HTR-8/SVneo (cell line): ENCODE results near the gene MEDAG.
A peak's percentile ranks its signal among the peaks of the same experiment; 100 is the strongest.
"Not testable (repeated sequence)": the region's sequence is repeated elsewhere in the genome, so short reads cannot be mapped to it uniquely, and the experiment has no call there.

Source experiments
- DNase-seq: peaks from one replicate; pipeline ENCODE4 v3.0.0; 2011; ENCODE audit warnings: low spot score, mixed read lengths; ENCODE audit not compliant: insufficient read length
- FAIRE-seq: peaks from 2 replicates; lab custom pipeline; 2011; peaks lifted over from hg19 to GRCh38; lab: Jason Lieb, UNC

MEDAG gene

DNA sequence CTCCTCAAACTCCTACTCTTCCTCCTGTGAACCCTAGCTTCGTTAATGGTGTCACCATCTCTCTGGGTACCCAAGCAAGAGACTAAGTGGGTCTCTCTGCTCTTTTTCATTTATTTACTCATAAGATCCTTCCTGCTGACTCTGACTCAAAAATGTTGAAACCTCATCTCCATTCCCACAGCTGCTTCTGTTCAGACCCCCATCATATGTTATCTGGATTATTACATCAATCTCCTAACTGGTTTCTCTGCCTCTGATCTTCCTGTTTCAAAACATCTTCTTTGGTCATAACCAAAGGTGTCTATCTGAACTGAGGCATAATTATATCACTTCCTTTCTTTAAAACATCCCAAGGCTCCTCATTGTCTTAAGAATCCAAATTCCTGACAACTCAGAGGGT is 2.0 kb upstream of the MEDAG start:
- DNase-seq (no peak), FAIRE-seq (no peak)

DNA sequence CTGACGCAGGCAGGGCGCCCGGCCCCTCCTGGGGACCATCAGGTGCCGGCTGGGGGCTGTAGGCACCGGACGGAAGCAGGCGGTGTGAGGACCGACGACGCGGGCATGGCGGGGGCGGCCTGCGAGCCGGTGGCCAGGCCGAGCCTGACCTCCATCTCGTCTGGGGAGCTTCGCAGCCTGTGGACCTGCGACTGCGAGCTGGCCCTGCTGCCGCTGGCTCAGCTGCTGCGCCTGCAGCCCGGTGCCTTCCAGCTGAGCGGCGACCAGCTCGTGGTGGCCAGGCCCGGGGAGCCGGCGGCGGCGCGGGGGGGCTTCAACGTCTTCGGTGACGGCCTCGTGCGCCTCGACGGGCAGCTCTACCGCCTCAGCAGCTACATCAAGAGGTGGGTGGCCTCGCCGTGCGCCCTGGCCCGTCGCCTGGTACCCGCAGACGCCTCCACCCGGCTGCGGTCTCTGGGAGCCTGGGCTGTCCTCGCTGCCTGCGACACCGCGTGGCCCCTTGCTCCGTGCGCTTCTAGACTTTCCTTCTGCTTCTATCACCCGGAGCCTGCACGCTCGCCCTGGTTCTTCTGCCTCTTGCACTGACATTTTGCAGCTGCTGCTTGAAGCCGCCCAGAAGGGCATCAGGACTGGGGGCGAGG is 460 bp downstream of the MEDAG start:
- no peak for FAIRE-seq

DNA sequence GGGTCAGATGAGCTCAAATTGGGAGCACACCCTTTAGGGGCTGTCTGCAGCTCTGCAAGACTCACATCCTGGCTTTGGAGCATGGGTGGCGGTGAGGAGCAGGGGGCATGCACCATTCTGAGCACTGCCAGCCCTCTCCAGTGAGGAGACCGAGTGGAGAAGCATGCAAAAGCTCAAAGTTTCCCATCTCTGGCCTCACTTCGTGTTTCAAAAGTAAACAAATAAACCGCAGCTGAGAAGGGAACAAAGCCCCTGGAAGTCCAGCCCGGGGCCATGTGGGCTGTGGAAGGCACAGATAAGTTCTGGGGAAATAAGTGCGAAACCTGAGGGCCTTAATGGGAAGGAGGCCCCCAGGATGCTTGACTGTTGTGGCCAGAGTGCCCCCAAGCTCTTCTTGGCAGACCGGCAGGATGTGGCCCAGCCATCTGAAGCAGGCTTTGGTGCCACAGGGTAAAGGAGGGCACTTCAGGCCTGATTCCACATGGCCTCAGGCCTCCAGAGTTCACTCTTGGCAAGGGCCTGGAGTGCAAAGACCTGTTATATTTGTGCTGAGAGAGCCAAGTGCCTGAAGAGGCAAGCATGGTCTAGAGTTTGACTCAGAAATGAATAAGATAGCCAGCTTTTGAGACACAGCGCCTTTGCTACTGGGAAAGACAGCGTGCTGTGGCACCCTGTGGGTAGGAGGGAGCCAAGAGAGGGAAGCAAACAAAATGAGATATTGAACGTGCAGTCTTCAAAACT is 1.2 kb downstream of the MEDAG start:
- no peak for DNase-seq
- no peak for FAIRE-seq

More for the DNA sequence above, 460 bp downstream of the MEDAG start:
- no peak for DNase-seq

DNA sequence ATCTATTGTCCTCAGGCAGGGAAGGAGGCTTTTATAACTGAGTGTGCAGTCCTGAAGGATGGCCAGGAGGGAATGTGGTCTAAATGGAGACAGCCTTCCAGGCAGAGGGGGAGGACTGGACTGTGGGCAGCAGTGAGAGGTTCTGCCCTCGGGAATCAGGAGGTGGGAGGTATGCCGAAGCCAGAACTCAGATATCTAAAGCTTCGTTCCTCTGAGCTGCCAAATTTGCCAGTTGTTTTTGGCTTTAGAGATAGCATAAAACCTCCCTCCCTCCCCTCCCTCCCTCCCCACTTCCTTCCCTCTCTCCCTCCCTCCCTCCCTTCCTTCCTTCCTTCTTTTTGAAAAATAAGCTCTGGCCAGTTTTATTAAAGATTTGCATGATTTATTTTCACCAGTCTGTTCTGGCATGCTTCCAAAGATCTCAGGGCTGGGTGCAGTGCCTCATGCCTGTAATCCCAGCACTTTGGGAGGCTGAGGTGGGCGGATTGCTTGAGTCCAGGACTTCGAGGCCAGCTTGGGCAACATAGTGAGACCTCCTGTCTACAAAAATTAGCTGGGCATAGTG is 2.4 kb downstream of the MEDAG start:
- FAIRE-seq (no peak), DNase-seq (peak; percentile 10)

DNA sequence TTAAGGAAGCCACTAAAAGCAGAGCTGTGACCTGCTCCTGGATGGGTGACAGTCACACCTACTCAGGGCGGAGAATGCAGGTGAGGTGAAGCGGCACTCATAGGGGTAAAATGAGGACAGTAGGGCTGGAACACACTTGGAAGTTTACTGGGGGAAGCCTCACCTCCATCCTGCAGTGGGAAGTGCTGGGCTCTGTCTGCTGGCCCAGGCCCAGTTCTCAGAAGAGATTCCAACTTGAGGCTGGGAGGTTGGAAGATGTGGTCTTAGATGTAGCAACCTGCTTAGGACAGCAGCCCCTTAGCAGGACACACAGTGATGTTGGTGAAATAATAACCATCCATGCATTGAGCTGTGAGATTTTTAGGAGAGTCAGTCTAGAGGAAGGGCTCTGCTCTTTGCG is 4.6 kb downstream of the MEDAG start:
- DNase-seq (no peak), FAIRE-seq (no peak)

DNA sequence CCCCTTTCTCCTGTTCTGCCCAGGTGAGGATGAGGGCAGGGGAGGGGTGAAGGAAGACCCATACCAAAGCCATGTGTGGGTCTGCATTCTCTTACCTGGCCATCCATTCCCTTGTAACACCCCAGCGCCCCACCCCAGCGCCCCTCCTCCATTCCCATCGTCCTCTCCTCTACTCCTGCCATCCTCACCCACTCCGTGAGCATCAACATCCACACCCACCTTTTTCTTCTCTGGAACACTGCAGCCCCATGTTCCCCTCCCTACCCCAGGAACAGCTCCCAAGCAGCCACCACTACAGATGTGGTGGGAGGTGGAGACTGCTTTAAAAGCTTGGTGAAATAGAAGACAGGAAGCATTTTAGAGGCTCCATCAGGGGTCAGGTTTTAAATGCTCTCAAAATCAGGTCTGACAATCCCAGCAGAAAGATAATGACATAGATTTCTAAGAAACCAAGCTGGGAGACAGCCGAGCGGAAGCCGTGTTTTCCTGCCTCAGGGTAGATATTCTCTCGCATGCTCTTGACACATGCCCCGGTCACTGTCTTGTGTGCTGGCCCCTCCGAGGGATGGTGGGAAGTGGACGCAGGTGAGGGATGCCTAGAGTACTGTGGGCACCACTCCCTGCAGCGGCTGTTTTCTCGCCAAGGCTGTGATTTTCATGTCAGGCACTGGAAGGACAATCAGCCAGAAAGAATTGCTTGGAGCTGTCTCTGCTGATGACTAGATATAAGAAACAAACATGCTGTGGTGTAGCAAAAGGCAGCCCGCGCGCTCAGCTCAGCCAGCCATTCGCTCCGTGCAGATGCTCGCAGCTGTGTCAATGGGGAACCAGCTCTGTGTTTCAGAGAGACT is 9.8 kb downstream of the MEDAG start:
- FAIRE-seq (no peak), DNase-seq (no peak)

DNA sequence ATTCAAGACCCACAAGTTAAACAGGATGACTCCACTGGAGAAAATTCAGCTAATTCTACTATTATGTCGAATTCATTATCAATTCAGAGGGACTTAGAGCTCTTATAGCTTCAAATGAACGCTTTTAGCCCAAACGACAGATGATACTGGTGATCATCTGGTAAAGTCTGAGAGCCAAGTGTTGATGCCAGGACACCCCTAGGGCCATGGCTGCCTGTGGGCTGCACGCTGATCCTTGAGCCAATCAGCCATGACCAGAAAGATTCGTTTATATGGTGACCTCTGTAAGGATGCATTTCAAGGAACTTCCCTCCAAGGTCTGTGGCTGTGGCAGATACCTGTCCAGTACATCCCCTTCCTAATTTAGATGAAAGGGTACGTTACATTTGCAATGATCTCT is 10.9 kb downstream of the MEDAG start:
- FAIRE-seq (no peak), DNase-seq (no peak)

DNA sequence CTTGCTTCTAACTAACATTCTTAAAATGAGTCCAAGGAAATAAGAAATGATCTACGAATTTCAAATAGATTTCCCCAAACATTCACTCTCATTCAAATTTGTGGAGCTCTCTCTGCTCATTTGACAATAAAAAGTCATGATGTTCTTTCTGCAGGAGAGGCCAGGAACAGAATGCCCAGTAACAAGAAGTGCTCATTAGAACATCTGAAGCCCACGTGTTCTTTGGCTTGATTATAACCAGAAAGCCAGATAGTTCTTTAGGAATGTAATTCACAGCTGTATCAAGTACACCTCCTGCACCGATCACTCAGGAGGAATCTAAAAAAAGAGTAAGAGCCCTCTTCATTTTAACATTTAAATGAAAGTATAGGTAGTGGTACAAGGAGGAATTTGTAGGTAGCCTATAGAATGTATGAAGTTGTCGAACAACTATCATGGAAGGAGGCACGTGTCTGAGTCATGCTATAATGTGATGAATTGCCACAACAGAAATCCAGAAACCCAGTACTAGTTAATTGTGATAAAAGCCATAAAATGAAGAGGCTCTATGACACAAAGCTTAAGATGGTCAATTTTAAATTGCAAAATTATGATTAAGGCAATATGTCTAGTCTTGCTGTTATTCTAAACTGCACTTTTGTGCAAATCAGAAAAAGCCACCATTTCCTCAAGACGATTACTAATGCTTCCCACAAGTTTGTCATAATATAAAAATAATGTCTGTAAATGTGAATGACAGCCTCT is 12.8 kb downstream of the MEDAG start:
- FAIRE-seq (no peak), DNase-seq (no peak)

DNA sequence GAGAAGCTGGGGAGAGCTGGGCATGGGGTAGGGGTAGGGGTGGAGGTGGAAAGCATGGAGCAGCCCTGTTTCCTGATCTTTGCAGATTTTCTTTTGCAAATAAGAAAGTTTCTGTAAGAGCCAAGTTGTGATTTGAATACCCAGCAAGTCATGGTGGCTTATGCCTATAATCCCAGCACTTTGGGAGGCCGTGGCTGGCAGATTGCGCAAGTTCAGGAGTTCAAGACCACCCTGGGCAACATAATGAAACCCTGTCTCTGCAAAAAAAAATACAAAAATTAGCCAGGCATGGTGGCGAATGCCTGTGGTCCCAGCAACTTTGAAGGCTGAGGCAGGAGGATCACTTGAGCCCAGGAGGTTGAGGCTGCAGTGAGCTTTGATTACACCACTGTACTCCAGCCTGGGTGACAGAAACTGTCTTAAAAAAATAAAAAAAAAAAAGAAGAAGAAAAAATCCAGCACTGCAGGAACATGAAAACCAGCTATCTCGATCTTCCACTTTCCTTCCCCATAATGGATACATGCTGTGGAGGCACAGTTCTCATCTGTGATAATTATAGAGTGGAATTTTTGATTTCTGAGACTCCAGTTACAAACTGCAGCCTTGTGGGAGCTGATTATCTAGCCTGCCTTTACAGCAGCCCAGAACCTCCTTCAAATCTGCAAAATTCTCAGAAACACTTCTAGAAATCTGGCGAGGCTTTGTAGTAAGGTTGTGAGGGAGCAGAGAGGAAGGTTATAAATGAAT is 14.3 kb downstream of the MEDAG start:
- DNase-seq (no peak), FAIRE-seq (no peak)

DNA sequence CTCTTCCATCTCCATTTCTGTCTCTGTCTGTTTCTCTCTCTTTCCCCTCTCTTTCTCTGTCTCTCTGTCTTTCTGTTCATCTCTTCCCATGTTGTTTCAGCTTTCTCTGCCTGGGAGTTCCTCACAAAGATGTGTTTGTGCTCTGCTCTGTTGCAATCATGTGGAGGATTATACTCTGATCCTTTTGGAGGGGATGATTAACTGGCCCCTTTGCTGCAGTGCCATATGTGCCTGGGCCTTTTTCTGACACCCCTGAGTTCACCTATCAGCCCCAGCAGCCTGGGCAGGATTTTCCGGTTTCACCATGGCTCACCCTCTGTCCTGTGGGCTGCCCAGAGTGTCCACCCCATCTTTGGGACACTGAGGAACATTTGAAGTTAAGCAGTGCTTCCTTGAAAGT is 17.3 kb downstream of the MEDAG start:
- FAIRE-seq = no peak
- no peak for DNase-seq

DNA sequence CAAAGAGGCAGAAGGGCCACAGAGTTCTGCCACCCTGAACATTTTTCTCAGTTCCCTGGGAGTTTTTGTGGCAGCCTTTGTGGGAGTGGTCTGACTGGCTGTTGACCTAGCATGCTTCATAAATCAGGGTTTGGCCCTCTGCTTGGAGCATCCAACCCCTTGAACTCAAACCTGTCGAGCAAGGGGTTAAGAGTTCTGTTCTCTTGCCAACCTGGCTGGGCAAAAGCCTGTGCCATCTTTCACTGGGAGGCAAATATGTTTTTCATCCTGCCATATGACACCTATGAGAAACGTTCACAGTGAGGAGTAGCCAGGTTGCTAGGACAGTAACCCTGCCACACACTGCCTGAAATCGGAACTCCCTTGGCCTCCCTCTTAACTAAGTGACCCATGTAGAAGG is 18.6 kb downstream of the MEDAG start:
- DNase-seq = no peak
- no peak for FAIRE-seq

DNA sequence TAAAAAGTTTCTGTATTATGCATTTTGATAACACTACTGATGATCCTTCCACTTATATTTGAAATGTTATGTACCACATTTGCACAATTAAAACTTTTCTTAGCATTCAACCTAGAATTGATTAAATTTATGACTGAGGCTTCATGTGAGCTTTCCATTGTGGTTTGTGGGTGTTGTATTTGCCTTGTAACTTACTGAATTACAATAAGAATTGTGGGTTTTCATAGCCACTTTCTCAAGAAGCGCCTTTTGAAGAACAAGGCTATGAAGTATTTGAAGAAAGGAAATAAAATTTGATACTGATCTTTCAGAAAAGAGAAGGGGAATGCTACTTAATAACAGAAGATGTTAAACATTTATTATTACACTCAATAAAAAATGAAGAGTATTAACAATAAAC is 19.4 kb downstream of the MEDAG start:
- no peak for DNase-seq

DNA sequence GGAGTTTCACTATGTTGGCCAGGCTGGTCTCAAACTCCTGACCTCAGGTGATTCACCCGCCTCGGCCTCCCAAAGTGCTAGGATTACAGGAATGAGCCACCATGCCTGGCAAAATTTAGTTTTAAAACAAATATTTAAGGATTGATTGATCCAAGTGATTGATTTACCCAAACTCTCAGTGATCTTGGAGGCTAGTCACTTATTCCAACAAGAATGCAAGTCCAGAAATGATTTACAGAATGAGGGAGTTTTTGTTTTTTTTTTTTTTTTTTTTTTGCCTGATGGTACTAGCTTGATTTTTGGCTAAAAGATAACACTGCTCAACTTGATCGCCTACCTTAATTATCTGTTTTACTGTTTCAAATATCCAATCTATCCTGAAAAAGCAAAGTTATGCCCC is 20.7 kb downstream of the MEDAG start:
- no peak for FAIRE-seq
- DNase-seq = no peak

More for the DNA sequence above, 19.4 kb downstream of the MEDAG start:
- no peak for FAIRE-seq

DNA sequence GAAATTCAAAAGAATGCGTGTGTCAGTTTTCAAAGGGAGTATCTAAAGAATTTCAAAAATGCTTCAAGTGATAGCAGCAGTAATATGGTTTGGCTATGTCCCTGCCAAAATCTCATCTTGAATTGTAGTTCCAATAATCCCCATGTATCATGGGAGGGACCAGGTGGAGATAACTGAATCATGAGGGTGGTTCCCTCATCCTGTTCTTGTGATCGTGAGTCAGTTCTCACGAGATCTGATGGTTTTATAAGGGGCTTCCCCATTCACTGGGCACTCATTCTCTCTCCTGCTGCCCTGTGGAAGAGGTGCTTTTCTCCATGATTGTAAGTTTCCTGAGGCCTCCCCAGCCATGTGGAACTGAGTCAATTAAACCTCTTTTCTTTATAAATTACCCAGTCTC is 21.1 kb downstream of the MEDAG start:
- FAIRE-seq, DNase-seq: not testable (repeated sequence)

DNA sequence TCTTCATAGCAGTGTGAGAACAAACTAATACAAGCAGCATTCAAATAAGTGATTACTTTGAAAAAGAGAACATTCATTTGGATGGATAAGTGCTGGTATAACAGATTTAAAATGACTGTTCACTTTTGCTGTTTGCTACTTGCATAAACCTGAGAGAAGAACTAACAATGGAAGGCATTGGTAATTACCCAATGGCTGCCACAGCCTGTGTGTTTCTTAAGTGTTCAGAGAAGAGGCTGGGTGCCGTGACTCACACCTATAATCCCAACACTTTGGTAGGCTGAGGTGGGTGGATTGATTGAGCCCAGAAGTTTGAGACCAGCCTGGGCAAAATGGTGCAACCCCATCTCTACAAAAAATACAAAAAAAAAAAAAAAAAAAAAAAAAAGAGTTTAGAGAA is 21.5 kb downstream of the MEDAG start:
- DNase-seq (no peak), FAIRE-seq (no peak)

DNA sequence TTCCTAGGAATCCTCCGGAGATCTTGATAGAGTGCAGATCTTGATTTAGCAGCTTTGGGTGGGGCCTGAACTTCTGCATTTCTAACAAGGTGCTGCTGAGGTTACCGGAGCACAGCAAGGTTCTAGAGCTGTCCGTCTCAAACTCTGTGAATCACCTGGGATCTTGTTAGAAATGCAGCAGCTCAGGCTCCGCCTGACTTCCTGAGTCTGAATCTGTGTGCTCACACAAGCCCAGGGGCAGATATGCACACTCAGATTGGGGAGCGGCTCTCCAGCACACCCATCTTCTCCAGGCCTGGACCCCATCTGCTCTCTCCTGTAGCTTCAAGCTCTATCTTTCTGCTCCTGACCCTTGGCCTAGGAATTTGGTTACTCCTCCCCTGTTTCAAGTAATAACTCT is 22.9 kb downstream of the MEDAG start:
- DNase-seq = no peak
- no peak for FAIRE-seq

DNA sequence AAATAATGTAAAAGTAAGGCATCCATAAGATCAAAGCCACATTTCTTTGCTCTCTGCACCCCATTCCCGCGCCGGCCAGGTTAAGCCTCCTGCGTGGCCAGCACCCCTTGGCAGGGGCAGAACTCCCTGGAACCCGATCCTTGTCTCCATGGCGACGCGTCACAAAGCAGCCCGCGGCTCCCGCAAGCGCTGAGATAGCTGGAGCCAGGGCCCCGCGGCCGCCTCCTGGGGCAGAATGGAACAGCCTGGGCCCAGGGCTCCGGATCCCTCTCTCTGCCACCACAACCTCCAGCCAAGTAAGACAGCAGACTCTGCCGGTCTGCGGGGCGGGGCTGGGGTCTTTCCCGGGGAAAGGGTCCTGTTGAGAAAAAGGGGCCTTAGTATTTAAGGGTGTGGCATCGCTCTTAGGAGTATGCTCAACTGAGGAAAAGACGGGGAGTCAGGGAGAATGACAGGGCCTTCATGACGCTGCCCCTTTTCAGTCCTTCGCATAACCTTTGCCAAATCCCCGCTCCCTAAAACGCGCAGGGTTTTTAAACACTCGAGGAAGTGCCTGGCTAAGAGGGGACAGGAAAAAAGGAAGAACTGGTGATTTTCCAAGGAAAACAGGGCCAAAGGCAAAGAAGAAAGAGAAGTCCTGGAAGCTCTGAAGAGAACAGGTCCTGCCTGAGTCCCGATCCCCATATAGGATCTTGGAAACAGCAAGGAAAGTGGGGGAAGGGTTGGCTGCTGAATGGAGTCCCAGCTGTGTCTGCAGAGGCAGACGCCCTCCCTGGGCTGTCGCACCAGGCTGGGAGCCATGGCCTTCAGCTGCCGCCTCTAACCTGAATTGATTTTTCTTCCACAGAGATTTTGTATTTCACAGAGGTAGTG is 26.6 kb downstream of the MEDAG start, which contains the start of gene TEX26:
TSS of gene TEX26 (plus strand) at position 176 of the 873 bp plus-strand sequence. CDS start at position 236, 60 bp downstream.
- DNase-seq (no peak), FAIRE-seq (no peak)

DNA sequence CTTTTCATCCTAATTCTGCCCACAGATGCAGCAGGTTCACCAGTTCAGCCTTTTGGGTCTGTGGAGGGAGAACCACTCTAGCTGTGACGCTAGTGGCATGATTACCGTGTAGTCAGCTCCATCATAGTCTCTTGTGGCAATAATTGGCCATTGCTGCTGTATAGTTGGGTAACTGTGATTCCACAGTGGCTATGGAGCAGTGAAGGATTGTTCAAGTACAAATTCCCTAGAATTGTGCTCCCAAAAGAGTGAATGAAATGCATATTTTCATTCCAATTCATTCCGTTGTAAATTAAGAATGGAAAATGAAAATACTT is 27.2 kb downstream of the MEDAG start:
- DNase-seq (no peak), FAIRE-seq (no peak)

DNA sequence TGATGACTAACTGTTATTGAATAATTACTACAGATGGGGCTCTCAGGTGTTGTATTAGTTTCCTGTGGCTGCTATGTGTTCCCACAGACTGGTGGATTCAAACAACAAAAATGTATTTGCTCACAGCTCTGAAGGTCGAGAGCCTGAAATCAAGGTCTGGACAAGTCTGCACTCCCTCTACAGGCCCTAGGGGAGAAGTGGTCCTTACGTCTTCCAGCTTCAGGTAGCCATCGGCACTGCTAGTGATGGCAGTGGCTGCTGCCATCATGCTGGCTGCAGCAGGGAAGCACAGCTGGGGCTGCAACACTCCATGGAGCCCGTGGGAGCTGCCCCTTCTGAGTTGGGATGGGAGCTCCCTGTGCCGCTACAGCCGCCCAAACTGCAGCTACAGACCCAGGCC is 28.3 kb downstream of the MEDAG start:
- FAIRE-seq (no peak), DNase-seq (no peak)
